HG03575 (cell line): ENCODE data around the gene GCSAM.

Source experiments
- ATAC-seq: cut with Tn5 transposase; IDR thresholded peaks from one replicate; pipeline ENCODE4 v1.9.1; 2021; ENCODE audit not compliant: unreplicated experiment, insufficient number of reproducible peaks, low FRiP score; ENCODE audit errors: extremely low read depth

Gene GCSAM

GRCh38 chr3:112131111-112131510 is 1.9 kb downstream of the GCSAM start:
- no peak for ATAC-seq

GRCh38 chr3:112130638-112130993 is 2.4 kb downstream of the GCSAM start:
- ATAC-seq = no peak

- ATAC-seq = no peak
Measured at GRCh38 chr3:112129925-112130637, 3.0 kb downstream of the GCSAM start.

GRCh38 chr3:112128843-112129727 is 4.0 kb downstream of the GCSAM start:
- peak; percentile 31 for ATAC-seq

- ATAC-seq = no peak
Measured at GRCh38 chr3:112127522-112128494, 5.2 kb downstream of the GCSAM start.

GRCh38 chr3:112126511-112126911 is 6.5 kb downstream of the GCSAM start:
- no peak for ATAC-seq

- no peak for ATAC-seq
Measured at GRCh38 chr3:112124907-112125607, 8.0 kb downstream of the GCSAM start.

GRCh38 chr3:112123548-112123947 is 9.5 kb downstream of the GCSAM start:
- no peak for ATAC-seq

GRCh38 chr3:112122870-112123269 is 10.2 kb downstream of the GCSAM start:
- ATAC-seq = no peak

- no peak for ATAC-seq
Measured at GRCh38 chr3:112121577-112122547, 11.2 kb downstream of the GCSAM start.

- ATAC-seq = no peak
Measured at GRCh38 chr3:112119962-112120836, 12.8 kb downstream of the GCSAM start.

- ATAC-seq = no peak
Measured at GRCh38 chr3:112117841-112118571, 15.0 kb downstream of the GCSAM start.

GRCh38 chr3:112117415-112117814 is 15.6 kb downstream of the GCSAM start:
- ATAC-seq = no peak

- ATAC-seq = no peak
Measured at GRCh38 chr3:112116748-112117186, 16.3 kb downstream of the GCSAM start.

- no peak for ATAC-seq
Measured at GRCh38 chr3:112115806-112116383, 17.2 kb downstream of the GCSAM start.
